Ovary (tissue), 3 donors: ENCODE results near the gene CD247.

Source experiments
- CTCF ChIP-seq, 3 donors: fragments of 450-650 bp in 2 of 3; fragments of 200-600 bp in 1 of 3; IDR thresholded peaks; one replicate each; pipeline versions ENCODE4 v1.5.1 to v1.8.0; 2016 to 2022; ENCODE audit warnings: antibody characterized with exemption in 3 of 3, mild to moderate bottlenecking in 1 of 3
- EP300 ChIP-seq: sonication (generic); formaldehyde crosslinking; IDR thresholded peaks from one replicate; pipeline ENCODE4 v1.6.1; 2017; ENCODE audit warnings: antibody characterized with exemption
- donor health status: DM: no; HTN: no; CAD: no.

DNA sequence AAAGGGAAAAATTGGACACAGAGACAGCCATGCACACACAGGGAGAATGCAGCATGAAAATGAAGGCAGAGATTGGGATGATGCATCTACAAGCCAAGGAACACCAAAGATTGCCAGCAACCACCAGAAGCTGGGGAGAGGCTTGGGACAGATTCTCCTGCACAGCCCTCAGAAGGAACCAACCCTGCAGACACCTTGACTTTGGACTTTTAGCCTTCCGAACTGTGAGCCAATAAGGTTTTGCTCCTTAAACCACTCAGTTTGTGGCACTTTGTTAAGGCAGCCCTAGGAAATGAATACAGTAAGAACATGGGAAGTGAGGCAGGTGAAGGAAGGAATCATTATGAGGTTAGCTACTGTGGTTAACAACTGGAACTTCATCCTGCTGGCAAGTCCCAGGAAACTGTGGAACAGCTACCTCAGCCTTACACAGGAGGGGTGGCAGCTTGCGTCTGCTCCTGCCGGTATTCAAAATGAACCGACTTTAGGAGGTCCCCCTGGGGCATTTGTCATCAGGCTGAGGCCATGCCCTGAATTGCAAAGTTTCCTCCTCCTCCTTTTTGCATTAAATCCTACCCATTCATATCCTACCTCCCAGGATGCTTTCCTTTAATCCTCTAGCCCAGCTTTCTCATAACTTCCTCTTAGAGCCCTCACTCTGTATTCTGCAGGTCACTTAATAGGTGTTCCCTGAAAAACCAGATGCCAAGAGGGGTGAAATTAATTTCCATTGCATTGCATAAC, 15.4 kb downstream of the CD247 start:
- TF ChIP-seq EP300, result no peak
- TF ChIP-seq CTCF (IDR thresholded peaks at IDR 0.05), result no peak
